ENCODE data around the gene RNLS.

DNA sequence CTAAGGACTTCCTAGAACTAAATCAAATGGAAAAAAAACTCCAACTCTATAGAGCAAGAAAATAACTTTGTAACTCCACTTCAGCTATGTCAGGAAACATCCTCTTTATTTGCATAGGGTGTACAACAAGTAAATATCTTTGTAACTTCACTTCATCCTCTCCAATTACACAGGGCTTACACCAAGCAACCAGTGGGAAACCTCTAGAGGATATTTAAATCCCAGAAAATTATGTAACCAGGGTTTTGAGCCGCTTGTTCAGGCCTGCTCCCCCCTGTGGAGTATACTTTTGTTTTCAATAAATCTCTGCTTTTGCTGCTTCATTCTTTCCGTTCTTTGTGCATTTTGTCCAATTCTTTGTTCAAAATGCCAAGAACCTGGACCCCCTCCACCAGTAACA lies 25.7 kb upstream of the RNLS start:
- TF ChIP-seq SIN3A (IDR thresholded peaks at IDR 0.05; ENCODE audit: borderline replicate concordance, insufficient read depth, low read depth, low read length), result no peak
- no peak for TF ChIP-seq CTCF (IDR thresholded peaks at IDR 0.05)

Data from Panc1 (cell line).